ENCODE data around the gene LYST. TPM values are rescaled to one million over a fixed set of nuclear protein-coding genes. Genes with fewer than 3 reads are reported as not detected.

Gene LYST
- polyA plus RNA-seq, 1 donor (not counting 4 experiments of a cell fraction or from before 2014, with no cell fraction given): 24.7 TPM

DNA sequence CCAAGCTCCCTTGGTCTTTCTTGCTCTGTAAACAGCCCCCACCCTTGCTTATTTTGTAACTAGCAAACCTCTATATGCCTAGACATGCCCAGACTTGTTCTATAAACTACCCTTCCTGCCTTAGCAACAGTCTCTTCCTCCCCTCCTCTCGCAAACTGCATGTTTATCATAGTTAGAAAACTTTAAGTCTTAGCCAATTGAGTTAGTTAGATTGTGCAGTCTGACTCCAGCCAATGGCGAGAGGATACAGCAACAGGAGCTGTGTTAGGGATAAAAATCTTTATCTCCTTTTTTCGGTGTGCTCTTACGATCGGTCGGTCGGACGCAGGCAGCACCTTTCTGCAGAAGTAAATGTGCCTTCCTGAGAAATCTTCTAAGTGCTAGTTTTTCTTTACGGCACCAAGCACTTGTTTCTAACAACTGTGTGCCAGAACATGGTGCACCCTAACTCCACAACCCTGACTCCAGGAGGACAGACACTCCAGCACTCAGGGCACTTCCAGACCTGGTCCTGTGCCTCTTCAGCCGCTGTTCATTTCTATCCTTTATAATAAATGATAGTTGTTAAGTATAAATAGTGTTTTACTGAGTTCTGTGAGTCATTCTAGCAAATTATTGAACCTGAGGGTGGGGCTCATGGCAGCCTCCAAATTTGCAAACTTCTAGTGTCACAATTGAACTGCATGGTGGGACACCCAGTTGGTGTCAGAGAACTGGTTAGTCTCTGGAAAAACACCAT, 191.4 kb downstream of the LYST start:
- peaks cover 2 to 22% of the 10 kb centered on the region in 2 experiments for H3K36me3 ChIP-seq (ENCODE audit: control insufficient read depth in 2 of 2, extremely low read depth in 1 of 2, insufficient read depth in 2 of 2, low read length in 2 of 2)
- H3K9me1 ChIP-seq (ENCODE audit: control insufficient read depth, extremely low read depth, insufficient read depth, low read length): no peaks in the 10 kb centered on the region
- H3K4me2 ChIP-seq (ENCODE audit: control insufficient read depth, extremely low read depth, insufficient read depth, low read depth, low read length): no peak overlapping the region
- no peak for DNase-seq (ENCODE audit: low read depth, low spot score)
- peak; percentile 17 for FAIRE-seq
- H3K4me3 ChIP-seq (ENCODE audit: control insufficient read depth in 2 of 3, extremely low read depth in 1 of 3, insufficient read depth in 2 of 3, low read depth in 1 of 3, low read length in 3 of 3): no peak overlapping the region
- no peak overlapping the region for H3K9ac ChIP-seq (ENCODE audit: control insufficient read depth, extremely low read depth, insufficient read depth, low read length)
- no peak overlapping the region for H3K27ac ChIP-seq (ENCODE audit: control insufficient read depth, insufficient read depth, low read length)
- TF ChIP-seq EZH2 (IDR thresholded peaks at IDR 0.05; ENCODE audit: low read length): no peak
- TF ChIP-seq, protein P1, sequence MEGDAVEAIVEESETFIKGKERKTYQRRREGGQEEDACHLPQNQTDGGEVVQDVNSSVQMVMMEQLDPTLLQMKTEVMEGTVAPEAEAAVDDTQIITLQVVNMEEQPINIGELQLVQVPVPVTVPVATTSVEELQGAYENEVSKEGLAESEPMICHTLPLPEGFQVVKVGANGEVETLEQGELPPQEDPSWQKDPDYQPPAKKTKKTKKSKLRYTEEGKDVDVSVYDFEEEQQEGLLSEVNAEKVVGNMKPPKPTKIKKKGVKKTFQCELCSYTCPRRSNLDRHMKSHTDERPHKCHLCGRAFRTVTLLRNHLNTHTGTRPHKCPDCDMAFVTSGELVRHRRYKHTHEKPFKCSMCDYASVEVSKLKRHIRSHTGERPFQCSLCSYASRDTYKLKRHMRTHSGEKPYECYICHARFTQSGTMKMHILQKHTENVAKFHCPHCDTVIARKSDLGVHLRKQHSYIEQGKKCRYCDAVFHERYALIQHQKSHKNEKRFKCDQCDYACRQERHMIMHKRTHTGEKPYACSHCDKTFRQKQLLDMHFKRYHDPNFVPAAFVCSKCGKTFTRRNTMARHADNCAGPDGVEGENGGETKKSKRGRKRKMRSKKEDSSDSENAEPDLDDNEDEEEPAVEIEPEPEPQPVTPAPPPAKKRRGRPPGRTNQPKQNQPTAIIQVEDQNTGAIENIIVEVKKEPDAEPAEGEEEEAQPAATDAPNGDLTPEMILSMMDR (optimal IDR thresholded peaks at IDR 0.05 in 1 of 3, IDR thresholded peaks at IDR 0.05 in 1 of 3, conservative IDR thresholded peaks at IDR 0.05 in 1 of 3; ENCODE audit: extremely low read depth in 1 of 3, insufficient read depth in 2 of 3, low read length in 3 of 3): no peak
- H3K9me3 ChIP-seq (ENCODE audit: control insufficient read depth, low read depth, low read length): peaks cover 17% of the 10 kb centered on the region
- H4K20me1 ChIP-seq (ENCODE audit: control insufficient read depth, extremely low read depth, insufficient read depth, low read length): no peaks in the 10 kb centered on the region
- dilution Hi-C loops (cut with MboI; ENCODE audit: extremely low pct_ligation_motif_present, low sequenced_read_pairs): no loop called here
- H2AFZ ChIP-seq (ENCODE audit: control insufficient read depth, low read length): no peak overlapping the region
- H3K27me3 ChIP-seq (ENCODE audit: control insufficient read depth, extremely low read depth, insufficient read depth, low read length): no peaks in the 10 kb centered on the region
- no peaks in the 10 kb centered on the region for H3K79me2 ChIP-seq (ENCODE audit: control insufficient read depth, insufficient read depth, low read length)
- no peaks in the 10 kb centered on the region for H3K4me1 ChIP-seq (ENCODE audit: control insufficient read depth, extremely low read depth, insufficient read depth, low read length)

DNA sequence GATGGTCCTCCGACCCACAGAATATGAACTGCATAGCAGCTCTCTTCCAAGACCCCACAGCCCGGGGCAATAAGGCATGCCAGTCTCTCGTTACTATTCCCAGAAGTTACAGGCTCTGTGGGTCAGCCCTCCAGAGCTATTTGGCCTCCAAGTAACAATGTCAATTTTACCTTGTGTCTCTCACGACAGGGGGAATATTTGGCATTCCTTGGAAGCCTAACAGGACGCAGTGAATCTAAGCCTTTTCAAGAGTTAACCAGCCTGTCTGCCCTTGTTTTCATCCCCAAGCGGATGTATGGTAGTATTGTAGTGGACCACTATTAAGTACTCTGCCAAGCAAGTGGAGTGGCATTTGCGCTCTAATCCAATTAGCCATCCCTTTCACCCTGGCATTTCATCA, 192.7 kb downstream of the LYST start:
- no peak for TF ChIP-seq EZH2 (IDR thresholded peaks at IDR 0.05; ENCODE audit: low read length)
- TF ChIP-seq, protein P1 (optimal IDR thresholded peaks at IDR 0.05 in 1 of 3, IDR thresholded peaks at IDR 0.05 in 1 of 3, conservative IDR thresholded peaks at IDR 0.05 in 1 of 3; ENCODE audit: extremely low read depth in 1 of 3, insufficient read depth in 2 of 3, low read length in 3 of 3): no peak
- Histone ChIP-seq H4K20me1 (ENCODE audit: control insufficient read depth, extremely low read depth, insufficient read depth, low read length) (no peaks in the 10 kb centered on the region), H3K79me2 (ENCODE audit: control insufficient read depth, insufficient read depth, low read length) (no peaks in the 10 kb centered on the region), H3K27me3 (ENCODE audit: control insufficient read depth, extremely low read depth, insufficient read depth, low read length) (no peaks in the 10 kb centered on the region), H3K27ac (ENCODE audit: control insufficient read depth, insufficient read depth, low read length) (no peak overlapping the region), H3K9ac (ENCODE audit: control insufficient read depth, extremely low read depth, insufficient read depth, low read length) (no peak overlapping the region), H3K4me3 (ENCODE audit: control insufficient read depth in 2 of 3, extremely low read depth in 1 of 3, insufficient read depth in 2 of 3, low read depth in 1 of 3, low read length in 3 of 3) (no peak overlapping the region), H3K36me3 (ENCODE audit: control insufficient read depth in 2 of 2, extremely low read depth in 1 of 2, insufficient read depth in 2 of 2, low read length in 2 of 2) (peaks cover 6 to 27% of the 10 kb centered on the region in 2 experiments), H3K4me2 (ENCODE audit: control insufficient read depth, extremely low read depth, insufficient read depth, low read depth, low read length) (no peak overlapping the region), H2AFZ (ENCODE audit: control insufficient read depth, low read length) (no peak overlapping the region), H3K4me1 (ENCODE audit: control insufficient read depth, extremely low read depth, insufficient read depth, low read length) (no peaks in the 10 kb centered on the region), H3K9me3 (ENCODE audit: control insufficient read depth, low read depth, low read length) (peaks cover 27% of the 10 kb centered on the region), H3K9me1 (ENCODE audit: control insufficient read depth, extremely low read depth, insufficient read depth, low read length) (no peaks in the 10 kb centered on the region)
- FAIRE-seq (no peak), DNase-seq (ENCODE audit: low read depth, low spot score) (no peak)
- dilution Hi-C loops (cut with MboI; ENCODE audit: extremely low pct_ligation_motif_present, low sequenced_read_pairs): no loop called here
